ENCODE data around the gene KCNQ5.

Gene KCNQ5

DNA sequence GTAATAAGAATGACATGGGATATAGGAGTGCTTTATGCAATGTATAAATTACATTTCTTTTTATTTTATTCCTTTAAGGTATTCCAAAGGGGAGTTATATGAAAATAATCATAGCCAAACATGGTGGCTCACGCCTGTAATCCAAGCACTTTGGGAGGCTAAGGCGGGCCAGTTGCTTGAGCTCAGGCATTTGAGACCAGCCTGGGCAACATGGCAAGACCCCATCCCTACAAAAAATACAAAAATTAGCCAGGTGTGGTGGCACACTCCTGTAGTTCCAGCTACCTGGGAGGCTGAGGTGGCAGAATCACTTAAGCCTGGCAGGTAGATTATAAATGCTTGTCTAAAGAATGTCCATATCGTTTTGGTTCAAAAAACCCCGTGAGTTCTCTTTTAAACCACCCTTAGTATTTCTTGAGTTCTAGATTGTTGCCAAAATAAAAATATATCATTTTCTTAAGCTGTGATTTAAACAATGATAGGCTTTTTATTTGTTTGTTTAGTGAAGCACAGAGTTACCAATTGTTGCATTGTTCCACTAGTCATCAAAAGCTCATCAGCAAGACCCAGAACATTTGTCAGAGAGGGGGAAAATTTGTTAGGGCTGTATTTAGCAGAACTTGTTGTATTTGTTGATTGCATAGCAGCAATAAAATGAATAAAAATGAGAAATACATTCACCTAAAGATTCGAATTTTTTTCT is 457.2 kb downstream of the KCNQ5 start:
- DNase-seq: no peak

DNA sequence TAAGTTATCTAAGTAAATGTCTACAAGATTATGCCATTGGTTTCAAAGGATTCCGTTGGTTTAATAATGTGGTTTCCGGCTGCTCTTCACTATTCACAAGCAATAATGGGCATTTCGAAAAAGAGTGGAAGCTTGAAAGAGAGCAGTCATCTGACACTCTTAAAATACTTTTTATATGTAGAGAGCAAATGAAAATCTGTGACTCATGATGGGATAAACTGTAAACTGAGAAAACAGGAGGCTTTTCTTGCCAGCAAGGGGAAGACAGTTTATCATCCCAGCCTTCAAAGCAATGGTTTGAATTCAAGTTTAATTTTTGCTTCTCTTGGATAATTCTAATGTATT is 457.7 kb downstream of the KCNQ5 start:
- no peak for DNase-seq

GRCh38 chr6:73079978-73080377 is 458.1 kb downstream of the KCNQ5 start:
- no peak for DNase-seq

DNA sequence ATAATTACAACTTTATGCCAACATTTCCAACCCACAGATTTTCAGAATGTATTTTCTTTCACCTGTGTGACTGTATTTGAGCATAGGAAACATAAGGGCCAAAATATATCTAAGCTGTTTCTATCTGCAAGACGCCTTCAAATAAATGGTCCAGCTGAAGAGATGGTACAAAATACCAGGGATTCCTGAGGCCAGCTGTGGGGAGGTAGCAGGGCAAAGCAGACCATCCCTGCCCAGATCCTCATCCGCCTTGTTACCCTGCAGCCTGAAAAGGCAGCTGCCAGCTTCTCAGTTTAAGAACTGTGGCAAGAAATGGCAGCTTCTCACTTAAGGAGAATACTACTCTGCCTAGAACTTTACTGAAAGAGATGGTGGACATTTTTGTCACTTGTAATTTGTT is 460.1 kb downstream of the KCNQ5 start:
- DNase-seq: no peak

GRCh38 chr6:73083886-73084285 is 462.0 kb downstream of the KCNQ5 start:
- no peak for DNase-seq

DNA sequence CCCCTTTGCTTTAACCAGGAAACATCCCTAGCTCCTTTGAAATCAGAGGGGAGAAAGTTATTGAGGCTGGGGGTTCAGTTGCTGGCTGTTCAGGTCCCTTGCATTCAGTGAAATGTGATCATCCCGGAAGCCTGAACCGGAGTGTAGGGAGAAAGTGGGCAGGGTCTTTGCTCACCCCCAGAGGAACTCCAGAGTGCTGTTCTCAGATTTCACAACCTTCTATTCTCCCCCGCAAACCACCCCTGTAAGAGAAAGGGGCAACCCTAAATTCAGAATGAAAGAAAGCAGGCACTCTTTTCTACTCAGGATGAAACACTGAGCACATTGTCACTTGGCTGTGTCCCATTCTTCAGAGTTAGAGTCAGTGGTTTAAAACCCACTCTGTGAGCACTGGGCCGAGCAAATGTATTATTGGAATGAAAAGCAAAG is 463.6 kb downstream of the KCNQ5 start:
- no peak for DNase-seq

GRCh38 chr6:73086726-73087125 is 464.9 kb downstream of the KCNQ5 start:
- no peak for DNase-seq

- DNase-seq: no peak
Observed at GRCh38 chr6:73088138-73088813, 466.4 kb downstream of the KCNQ5 start.

- DNase-seq: no peak
Observed at GRCh38 chr6:73104921-73105320, 483.1 kb downstream of the KCNQ5 start.

GRCh38 chr6:73107016-73107415 is 485.2 kb downstream of the KCNQ5 start:
- no peak for DNase-seq

GRCh38 chr6:73108949-73109348 is 487.1 kb downstream of the KCNQ5 start:
- DNase-seq: no peak

GRCh38 chr6:73109659-73110058 is 487.8 kb downstream of the KCNQ5 start:
- DNase-seq: no peak

DNA sequence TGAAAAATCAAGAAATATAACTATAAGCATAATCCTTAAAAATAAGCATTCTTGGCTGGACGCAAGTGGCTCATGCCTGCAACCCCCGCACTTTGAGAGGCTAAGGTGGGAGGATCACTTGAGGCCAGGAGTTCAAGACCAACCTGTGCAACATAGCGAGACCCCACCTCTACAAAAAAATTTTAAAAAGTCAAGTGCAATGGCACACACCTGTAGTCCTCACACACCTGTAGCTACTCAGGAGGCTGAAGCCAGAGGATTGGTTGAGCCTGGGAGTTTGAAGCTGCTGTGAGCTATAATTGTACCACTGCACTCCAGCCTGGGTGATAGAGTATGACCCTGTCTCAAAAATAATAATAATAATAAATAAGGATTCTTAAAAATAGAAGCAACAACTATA is 494.5 kb downstream of the KCNQ5 start:
- no peak for DNase-seq

DNA sequence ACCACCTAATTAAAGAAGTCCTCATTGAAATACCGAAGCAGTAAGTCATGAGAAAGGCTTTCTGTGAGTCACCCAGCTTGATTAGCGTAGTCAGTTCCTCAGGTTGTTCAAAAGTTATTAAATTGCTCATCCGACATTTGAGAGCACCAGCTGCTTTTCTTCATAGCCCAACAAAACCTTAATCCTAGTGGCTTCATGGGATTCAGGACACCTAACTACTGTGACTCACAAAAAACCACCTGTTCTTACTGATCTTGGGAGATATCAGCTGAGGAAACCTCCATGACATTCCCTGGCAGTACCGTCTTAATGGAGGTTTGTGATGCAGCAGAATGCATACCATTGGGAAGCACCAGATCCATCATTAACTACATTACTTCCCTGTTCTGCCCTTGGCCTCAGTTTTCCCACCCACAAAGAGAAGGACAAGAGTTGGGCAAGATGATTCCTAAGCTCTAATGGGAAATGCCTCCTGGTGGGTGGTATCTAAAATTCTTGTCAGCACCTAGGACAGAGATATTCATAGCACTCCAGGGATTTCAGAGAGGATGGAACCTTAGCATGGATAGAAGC is 499.6 kb downstream of the KCNQ5 start:
- no peak for DNase-seq

DNA sequence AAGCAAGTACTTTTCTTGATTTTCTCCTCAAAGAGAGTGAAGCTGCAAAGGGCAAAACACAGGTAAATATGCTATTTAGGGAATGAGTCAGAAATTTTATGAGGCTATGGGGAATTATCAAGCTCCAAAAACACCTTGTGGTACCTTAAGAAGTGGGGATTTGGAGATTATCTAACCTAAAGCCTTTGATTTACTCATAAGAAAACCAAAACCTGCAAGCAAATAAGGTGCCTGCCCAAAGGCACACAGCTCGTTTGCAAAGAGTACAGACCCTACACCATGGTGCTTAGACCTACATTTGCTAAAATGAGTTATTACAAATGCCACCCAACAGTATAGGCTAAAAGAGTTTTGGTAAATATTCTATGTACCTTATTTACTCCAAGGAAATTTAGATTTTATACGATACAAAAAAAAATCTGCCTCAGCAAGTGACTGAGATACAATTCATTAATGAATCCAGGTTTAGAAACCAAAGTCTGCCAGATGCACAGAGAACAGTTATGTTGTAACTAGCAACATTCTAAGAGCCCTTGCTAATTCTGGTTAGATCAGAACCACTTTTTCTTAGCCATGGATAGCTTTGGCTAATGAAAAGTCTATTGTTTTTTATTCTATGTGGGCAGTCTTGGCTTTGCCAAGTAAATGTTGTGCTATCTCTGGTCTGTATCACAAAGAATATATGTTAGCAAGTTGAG is 501.9 kb downstream of the KCNQ5 start:
- DNase-seq: no peak

- peak; percentile 88 for DNase-seq
Observed at GRCh38 chr6:73129653-73130443, 508.0 kb downstream of the KCNQ5 start.

DNA sequence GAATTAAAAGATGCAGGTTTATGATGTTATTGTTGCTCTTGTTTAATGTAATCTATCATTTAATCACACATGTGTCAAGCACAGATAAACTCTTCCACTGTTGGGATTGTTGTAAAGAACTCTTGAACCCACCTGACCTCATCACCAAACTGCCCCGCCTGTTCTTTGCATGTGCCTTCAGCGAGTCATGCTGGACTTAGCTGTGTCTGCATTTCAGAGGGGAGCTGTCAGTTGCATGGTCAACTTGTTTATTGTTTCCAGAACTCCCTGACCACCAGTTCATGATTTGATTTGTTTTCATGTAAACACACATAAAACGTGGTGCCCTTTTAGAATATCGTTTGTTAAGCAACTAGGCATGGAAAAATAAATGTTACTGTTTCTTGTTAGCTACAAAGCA is 509.8 kb downstream of the KCNQ5 start:
- DNase-seq: no peak

DNA sequence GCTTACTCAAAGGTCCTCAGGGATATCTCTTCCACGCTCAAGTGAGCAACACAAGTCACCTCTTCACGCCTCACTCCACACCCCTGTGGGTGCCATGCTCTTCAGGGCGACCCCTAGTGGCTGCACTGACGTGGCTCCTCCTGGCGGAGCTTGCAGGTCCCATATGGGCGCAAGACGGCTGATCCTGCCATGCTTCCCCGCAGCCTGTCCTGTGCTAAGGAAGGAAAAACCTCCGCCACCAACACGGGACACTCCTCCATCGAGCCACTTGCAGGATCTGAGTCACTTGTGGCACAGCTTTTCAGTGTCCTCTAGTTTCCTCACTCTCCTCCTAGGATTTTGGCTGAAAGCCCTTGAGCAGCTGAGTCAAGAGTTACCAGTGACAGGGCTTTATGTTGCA is 512.7 kb downstream of the KCNQ5 start:
- DNase-seq: no peak

- no peak for DNase-seq
Observed at GRCh38 chr6:73139681-73140383, 518.0 kb downstream of the KCNQ5 start.

- no peak for DNase-seq
Observed at GRCh38 chr6:73143551-73143950, 521.7 kb downstream of the KCNQ5 start.

DNA sequence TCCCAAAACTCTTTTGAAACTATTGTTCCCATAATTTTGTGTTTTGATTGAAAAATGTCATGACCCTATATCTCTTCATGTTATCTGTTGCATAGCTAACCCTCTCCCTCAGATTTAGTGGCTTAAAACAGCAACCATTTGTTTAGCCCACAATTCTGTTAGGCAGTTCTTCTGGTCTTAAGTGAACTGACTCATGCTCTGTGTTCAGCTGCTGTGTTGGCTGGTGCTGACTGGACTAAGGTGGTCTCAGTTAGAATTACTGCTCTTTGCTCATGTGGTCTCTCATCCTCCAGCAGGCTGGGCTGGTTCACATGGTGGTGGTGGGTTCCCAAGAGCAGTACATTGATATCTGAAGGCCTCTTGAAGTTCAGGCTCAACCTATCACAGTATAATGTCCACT is 522.7 kb downstream of the KCNQ5 start:
- DNase-seq: no peak

DNA sequence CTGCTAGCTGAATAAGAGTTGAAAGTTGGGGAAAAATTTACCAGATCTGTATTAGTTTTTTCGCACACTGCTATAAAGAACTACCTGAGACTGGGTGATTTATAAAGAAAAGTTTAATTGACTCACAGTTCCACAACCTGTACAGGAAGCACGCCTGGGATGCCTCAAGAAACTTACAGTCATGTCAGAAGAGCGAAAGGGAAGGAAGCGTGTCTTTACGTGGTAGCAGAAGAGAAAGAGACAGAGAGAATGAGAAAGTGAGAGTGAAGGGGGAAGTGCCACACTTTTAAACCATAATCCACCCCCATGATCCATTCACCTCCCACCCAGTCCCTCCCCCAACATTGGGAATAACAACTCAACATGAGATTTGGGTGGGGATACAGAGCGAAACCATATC is 523.8 kb downstream of the KCNQ5 start:
- no peak for DNase-seq

Data from NCI-H1694 treated with DMSO at 0.1 percent for 48 hours (cell line).